AG09309 (cell line): ENCODE data around the gene PPP1R7.

Experiments
- DNase-seq: peaks from one replicate; pipeline ENCODE4 v3.0.0-alpha.2; 2010; ENCODE audit warnings: low read depth
- H3K4me3 ChIP-seq: 2 replicates; pipeline ENCODE4 v1.5.1; 2011; ENCODE audit warnings: mild to moderate bottlenecking, low read depth, low read length, moderate library complexity; ENCODE audit not compliant: control insufficient read depth
- CTCF ChIP-seq: IDR thresholded peaks from 2 replicates; pipeline ENCODE4 v1.5.1; 2011; ENCODE audit warnings: mild to moderate bottlenecking, low read depth, low read length, inconsistent platforms; ENCODE audit not compliant: insufficient read depth, control insufficient read depth; ENCODE audit errors: missing control alignments

Gene PPP1R7

GRCh38 chr2:241205086-241205485, 54.8 kb downstream of the PPP1R7 start:
- no peak for DNase-seq
- H3K4me3 ChIP-seq, result no peak overlapping the region
- no peak for TF ChIP-seq CTCF

- H3K4me3 ChIP-seq, result no peak overlapping the region
- TF ChIP-seq CTCF, result no peak
- no peak for DNase-seq
Measured at GRCh38 chr2:241207151-241207550, 56.9 kb downstream of the PPP1R7 start.

GRCh38 chr2:241207641-241208040, 57.4 kb downstream of the PPP1R7 start:
- no peak for TF ChIP-seq CTCF
- no peak overlapping the region for H3K4me3 ChIP-seq
- DNase-seq, result no peak

- DNase-seq, result no peak
- TF ChIP-seq CTCF, result no peak
Measured at GRCh38 chr2:241208058-241208457, 57.8 kb downstream of the PPP1R7 start.

GRCh38 chr2:241209271-241209670, 59.0 kb downstream of the PPP1R7 start:
- H3K4me3 ChIP-seq, result no peak overlapping the region
- DNase-seq, result no peak
- TF ChIP-seq CTCF, result no peak

More at GRCh38 chr2:241208058-241208457, 57.8 kb downstream of the PPP1R7 start:
- no peak overlapping the region for H3K4me3 ChIP-seq

- no peak for DNase-seq
- H3K4me3 ChIP-seq, result no peak overlapping the region
- no peak for TF ChIP-seq CTCF
Measured at GRCh38 chr2:241211276-241211675, 61.0 kb downstream of the PPP1R7 start.

- DNase-seq, result no peak
- no peak overlapping the region for H3K4me3 ChIP-seq
- TF ChIP-seq CTCF, result no peak
Measured at GRCh38 chr2:241213041-241213440, 62.8 kb downstream of the PPP1R7 start.
